ENCODE measurements around the gene COIL.
"Not testable (repeated sequence)": the region's sequence is repeated elsewhere in the genome, so short reads cannot be mapped to it uniquely, and the experiment has no call there.

GRCh38 chr17:56938206-56938605 lies 22.6 kb downstream of the COIL start:
- TF ChIP-seq CTCF, POLR2A (IDR thresholded peaks at IDR 0.05): not testable (repeated sequence)

Measured in uterus (tissue), 2 donors.